Bronchial epithelial cell (primary cell): Measurements from ENCODE around the gene DLEC1. TPM values are rescaled to one million over a fixed set of nuclear protein-coding genes. Genes with fewer than 3 reads are reported as not detected.
A peak's percentile ranks its signal among the peaks of the same experiment; 100 is the strongest.

Experiments used
- DNase-seq: peaks from one replicate; pipeline ENCODE4 v3.0.0-alpha.2; 2010; ENCODE audit warnings: low read depth
- FAIRE-seq: peaks from 2 replicates; lab custom pipeline; 2011; peaks lifted over from hg19 to GRCh38; lab: Jason Lieb, UNC
- H3K27me3 ChIP-seq: 2 replicates; pipeline ENCODE4 v1.5.1; 2011; ENCODE audit warnings: low read length; ENCODE audit not compliant: control insufficient read depth, insufficient read depth
- H3K36me3 ChIP-seq: 2 replicates; pipeline ENCODE4 v1.5.1; 2011; ENCODE audit warnings: low read length; ENCODE audit not compliant: control insufficient read depth, insufficient read depth
- H3K4me3 ChIP-seq: 2 replicates; pipeline ENCODE4 v1.5.1; 2011; ENCODE audit warnings: mild to moderate bottlenecking, low read depth, low read length, control low read depth
- total RNA-seq: library from RNA; depleted of rRNA; stranded (reverse); fragments of >200 nt; gene quantifications from 2 replicates; pipeline ENCODE4 v1.2.1, GENCODE V29; 2014
- TF ChIP-seq, protein P1 (sequence below): IDR thresholded peaks from 2 replicates; pipeline ENCODE4 v1.5.1; 2011; ENCODE audit warnings: mild to moderate bottlenecking, moderate library complexity, low read length, control low read depth, inconsistent platforms; ENCODE audit not compliant: insufficient read depth, severe bottlenecking

DLEC1 gene
- total RNA-seq, 1 donor from 2014 or later, result 0.26 TPM

DNA sequence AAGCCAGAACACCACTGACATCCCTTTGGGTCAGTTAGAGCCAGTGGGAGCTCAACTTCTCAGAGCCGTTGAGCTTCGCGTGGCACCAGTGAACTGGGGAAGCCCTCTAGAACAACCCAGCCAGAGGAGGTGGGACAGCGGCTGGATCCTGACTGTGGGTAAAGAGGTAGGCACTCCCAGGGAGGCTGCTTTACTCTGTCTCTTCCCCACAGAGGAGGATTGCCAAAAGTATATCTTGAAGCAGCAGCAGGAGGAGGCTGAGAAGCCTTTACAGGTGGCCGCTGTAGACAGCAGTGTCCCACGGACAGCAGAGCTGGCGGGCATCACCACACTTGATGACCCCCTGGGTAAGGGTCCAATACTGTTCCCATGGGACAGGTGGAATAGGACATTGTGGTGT lies 100.6 kb downstream of the DLEC1 start:
- FAIRE-seq (no peak), DNase-seq (no peak)
- H3K4me3 ChIP-seq, result peak overlapping the region; percentile 85

DNA sequence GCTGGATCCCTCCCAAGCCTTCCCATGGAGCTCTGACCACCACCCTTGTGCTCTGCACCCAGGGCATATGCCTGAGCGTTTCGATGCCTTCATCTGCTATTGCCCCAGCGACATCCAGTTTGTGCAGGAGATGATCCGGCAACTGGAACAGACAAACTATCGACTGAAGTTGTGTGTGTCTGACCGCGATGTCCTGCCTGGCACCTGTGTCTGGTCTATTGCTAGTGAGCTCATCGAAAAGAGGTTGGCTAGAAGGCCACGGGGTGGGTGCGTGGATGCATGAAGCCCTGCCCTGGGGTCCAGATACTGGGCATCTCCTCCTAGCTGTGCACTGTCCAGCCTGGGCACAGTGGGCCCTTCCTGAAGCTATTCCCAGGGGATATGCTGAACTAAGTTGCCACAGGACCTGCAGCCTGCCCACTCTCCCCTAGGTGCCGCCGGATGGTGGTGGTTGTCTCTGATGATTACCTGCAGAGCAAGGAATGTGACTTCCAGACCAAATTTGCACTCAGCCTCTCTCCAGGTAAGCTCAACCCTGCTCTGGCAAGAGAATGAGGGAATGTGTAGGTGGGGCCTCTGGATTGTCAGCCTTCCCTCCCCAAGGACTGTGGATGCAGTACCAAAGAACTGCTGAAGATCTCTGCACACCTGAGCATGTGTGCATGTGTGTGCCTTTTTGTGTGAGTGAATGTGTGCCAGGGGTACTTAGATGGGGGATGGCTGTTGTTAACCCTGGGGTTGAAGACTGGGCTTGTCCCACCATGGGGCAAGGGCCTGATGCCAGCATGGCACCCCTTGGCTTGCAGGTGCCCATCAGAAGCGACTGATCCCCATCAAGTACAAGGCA lies 101.5 kb downstream of the DLEC1 start:
- Histone ChIP-seq H3K36me3 (peaks cover 12% of the 10 kb centered on the region), H3K27me3 (no peaks in the 10 kb centered on the region), H3K4me3 (no peak overlapping the region)
- no peak for FAIRE-seq
- no peak for DNase-seq
- TF ChIP-seq, protein P1, sequence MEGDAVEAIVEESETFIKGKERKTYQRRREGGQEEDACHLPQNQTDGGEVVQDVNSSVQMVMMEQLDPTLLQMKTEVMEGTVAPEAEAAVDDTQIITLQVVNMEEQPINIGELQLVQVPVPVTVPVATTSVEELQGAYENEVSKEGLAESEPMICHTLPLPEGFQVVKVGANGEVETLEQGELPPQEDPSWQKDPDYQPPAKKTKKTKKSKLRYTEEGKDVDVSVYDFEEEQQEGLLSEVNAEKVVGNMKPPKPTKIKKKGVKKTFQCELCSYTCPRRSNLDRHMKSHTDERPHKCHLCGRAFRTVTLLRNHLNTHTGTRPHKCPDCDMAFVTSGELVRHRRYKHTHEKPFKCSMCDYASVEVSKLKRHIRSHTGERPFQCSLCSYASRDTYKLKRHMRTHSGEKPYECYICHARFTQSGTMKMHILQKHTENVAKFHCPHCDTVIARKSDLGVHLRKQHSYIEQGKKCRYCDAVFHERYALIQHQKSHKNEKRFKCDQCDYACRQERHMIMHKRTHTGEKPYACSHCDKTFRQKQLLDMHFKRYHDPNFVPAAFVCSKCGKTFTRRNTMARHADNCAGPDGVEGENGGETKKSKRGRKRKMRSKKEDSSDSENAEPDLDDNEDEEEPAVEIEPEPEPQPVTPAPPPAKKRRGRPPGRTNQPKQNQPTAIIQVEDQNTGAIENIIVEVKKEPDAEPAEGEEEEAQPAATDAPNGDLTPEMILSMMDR, result no peak

More for the DNA sequence above, 100.6 kb downstream of the DLEC1 start:
- Histone ChIP-seq H3K27me3 (no peaks in the 10 kb centered on the region), H3K36me3 (peaks cover 12% of the 10 kb centered on the region)
- TF ChIP-seq, protein P1, result no peak

DNA sequence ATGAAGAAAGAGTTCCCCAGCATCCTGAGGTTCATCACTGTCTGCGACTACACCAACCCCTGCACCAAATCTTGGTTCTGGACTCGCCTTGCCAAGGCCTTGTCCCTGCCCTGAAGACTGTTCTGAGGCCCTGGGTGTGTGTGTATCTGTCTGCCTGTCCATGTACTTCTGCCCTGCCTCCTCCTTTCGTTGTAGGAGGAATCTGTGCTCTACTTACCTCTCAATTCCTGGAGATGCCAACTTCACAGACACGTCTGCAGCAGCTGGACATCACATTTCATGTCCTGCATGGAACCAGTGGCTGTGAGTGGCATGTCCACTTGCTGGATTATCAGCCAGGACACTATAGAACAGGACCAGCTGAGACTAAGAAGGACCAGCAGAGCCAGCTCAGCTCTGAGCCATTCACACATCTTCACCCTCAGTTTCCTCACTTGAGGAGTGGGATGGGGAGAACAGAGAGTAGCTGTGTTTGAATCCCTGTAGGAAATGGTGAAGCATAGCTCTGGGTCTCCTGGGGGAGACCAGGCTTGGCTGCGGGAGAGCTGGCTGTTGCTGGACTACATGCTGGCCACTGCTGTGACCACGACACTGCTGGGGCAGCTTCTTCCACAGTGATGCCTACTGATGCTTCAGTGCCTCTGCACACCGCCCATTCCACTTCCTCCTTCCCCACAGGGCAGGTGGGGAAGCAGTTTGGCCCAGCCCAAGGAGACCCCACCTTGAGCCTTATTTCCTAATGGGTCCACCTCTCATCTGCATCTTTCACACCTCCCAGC lies 102.4 kb downstream of the DLEC1 start:
- FAIRE-seq (no peak), DNase-seq (no peak)
- TF ChIP-seq, protein P1, result no peak
- Histone ChIP-seq H3K4me3 (no peak overlapping the region), H3K36me3 (peaks cover 12% of the 10 kb centered on the region), H3K27me3 (no peaks in the 10 kb centered on the region)

DNA sequence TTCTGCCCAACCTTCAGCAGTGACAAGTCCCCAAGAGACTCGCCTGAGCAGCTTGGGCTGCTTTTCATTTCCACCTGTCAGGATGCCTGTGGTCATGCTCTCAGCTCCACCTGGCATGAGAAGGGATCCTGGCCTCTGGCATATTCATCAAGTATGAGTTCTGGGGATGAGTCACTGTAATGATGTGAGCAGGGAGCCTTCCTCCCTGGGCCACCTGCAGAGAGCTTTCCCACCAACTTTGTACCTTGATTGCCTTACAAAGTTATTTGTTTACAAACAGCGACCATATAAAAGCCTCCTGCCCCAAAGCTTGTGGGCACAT lies 102.9 kb downstream of the DLEC1 start:
- no peak overlapping the region for H3K4me3 ChIP-seq
- H3K27me3 ChIP-seq, result no peaks in the 10 kb centered on the region
- TF ChIP-seq, protein P1, result no peak
- H3K36me3 ChIP-seq, result peaks cover 12% of the 10 kb centered on the region
- FAIRE-seq (no peak), DNase-seq (peak; percentile 70)

DNA sequence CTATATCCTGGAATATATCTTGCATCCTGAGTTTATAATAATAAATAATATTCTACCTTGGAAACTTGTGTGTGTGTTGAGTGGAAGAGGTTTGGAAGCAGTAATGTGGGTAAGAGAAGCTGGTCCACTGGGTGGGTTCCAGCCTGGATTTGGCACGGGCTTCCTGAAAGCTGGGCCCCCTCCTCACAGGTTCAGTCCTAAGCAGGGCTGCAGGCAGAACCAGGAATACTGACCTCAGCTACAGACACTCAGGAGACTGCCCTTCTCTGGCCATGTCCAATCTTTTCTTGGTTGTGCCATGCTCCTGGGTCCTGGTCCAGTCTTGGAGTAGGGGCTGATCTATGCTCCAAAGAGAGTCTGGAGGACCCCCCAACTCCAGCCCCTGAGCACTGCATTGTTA lies 104.0 kb downstream of the DLEC1 start:
- no peak for DNase-seq
- no peak for FAIRE-seq
- TF ChIP-seq, protein P1, result no peak
- Histone ChIP-seq H3K36me3 (peaks cover 12% of the 10 kb centered on the region), H3K27me3 (no peaks in the 10 kb centered on the region), H3K4me3 (no peak overlapping the region)
